Body of pancreas (tissue), 4 donors: ENCODE measurements around the gene CBL.

Experiments
- POLR2A ChIP-seq, 3 donors: fragments of 450-650 bp; IDR thresholded peaks; one replicate each; pipeline ENCODE4 v1.6.1; 2016; ENCODE audit warnings: antibody characterized with exemption in 3 of 3, mild to moderate bottlenecking in 2 of 3
- TF ChIP-seq, protein P1 (sequence below), 7 experiments: fragments of 450-650 bp in 4 of 7; fragments of 200-600 bp in 3 of 7; sonication (generic) in 3 of 7; IDR thresholded peaks; one replicate each; pipeline ENCODE4 v1.5.1; 2016 to 2019; ENCODE audit warnings: antibody characterized with exemption in 7 of 7

DNA sequence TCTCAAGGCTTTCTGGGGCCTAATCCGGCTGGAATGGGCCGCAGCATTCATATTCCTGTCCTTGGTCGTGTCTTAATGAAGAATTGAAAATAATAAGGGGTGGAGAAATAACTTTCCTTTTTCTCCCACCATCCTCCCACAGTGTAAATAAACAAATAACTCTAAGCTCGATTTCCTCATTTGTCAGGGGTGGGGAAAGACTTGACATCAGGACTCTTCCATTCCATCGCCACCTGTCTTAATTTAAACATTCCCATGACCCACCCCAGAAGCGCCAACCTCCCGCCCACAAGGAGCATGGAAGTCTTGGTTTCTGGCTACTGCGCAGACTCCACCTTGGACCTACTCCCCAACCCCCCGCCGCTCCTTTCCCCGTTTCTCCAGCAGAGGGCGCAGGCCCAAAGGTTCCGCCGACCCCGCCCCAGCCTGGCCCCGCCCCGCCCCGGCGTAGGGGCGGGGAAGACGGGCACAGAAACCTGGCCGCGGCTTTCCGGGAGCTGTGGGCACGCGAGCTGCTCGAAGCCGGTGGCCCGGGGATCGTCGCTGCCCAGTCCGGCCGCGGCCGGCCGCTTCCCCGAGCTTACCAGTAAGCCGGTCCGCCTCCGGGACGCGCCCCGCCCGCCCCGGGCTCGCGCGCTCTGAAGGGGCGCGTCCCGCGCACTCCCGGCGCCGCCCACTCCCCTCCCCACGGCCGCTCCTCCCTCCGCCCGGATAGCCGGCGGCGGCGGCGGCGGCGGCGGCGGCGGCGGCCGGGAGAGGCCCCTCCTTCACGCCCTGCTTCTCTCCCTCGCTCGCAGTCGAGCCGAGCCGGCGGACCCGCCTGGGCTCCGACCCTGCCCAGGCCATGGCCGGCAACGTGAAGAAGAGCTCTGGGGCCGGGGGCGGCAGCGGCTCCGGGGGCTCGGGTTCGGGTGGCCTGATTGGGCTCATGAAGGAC, at the start of gene CBL:
- TF ChIP-seq, protein P1, sequence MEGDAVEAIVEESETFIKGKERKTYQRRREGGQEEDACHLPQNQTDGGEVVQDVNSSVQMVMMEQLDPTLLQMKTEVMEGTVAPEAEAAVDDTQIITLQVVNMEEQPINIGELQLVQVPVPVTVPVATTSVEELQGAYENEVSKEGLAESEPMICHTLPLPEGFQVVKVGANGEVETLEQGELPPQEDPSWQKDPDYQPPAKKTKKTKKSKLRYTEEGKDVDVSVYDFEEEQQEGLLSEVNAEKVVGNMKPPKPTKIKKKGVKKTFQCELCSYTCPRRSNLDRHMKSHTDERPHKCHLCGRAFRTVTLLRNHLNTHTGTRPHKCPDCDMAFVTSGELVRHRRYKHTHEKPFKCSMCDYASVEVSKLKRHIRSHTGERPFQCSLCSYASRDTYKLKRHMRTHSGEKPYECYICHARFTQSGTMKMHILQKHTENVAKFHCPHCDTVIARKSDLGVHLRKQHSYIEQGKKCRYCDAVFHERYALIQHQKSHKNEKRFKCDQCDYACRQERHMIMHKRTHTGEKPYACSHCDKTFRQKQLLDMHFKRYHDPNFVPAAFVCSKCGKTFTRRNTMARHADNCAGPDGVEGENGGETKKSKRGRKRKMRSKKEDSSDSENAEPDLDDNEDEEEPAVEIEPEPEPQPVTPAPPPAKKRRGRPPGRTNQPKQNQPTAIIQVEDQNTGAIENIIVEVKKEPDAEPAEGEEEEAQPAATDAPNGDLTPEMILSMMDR (IDR thresholded peaks at IDR 0.05) = peak; percentile 89 to 98 (median 92)
- peak; percentile 41 to 57 (median 55) for TF ChIP-seq POLR2A (IDR thresholded peaks at IDR 0.05)
